ENCODE measurements around the gene FBXO47.

The FBXO47 gene

GRCh38 chr17:38900978-38901656 is 66.1 kb downstream of the FBXO47 start:
- peak; percentile 99 for DNase-seq

GRCh38 chr17:38899421-38899820 is 67.8 kb downstream of the FBXO47 start:
- DNase-seq: no peak

GRCh38 chr17:38898812-38899348 is 68.3 kb downstream of the FBXO47 start:
- DNase-seq: peak; percentile 6

GRCh38 chr17:38898291-38898679 is 68.9 kb downstream of the FBXO47 start:
- no peak for DNase-seq

- DNase-seq: no peak
Measured at GRCh38 chr17:38897671-38898290, 69.4 kb downstream of the FBXO47 start.

- no peak for DNase-seq
Measured at GRCh38 chr17:38897176-38897575, 70.0 kb downstream of the FBXO47 start.

- DNase-seq: no peak
Measured at GRCh38 chr17:38896346-38896954, 70.8 kb downstream of the FBXO47 start.

- no peak for DNase-seq
Measured at GRCh38 chr17:38894276-38894675, 72.9 kb downstream of the FBXO47 start.

- no peak for DNase-seq
Measured at GRCh38 chr17:38893607-38894006, 73.6 kb downstream of the FBXO47 start.

- no peak for DNase-seq
Measured at GRCh38 chr17:38893113-38893512, 74.1 kb downstream of the FBXO47 start.

GRCh38 chr17:38892620-38893019 is 74.6 kb downstream of the FBXO47 start:
- no peak for DNase-seq

GRCh38 chr17:38892083-38892482 is 75.1 kb downstream of the FBXO47 start:
- no peak for DNase-seq

- DNase-seq: no peak
Measured at GRCh38 chr17:38891441-38891840, 75.8 kb downstream of the FBXO47 start.

- DNase-seq: no peak
Measured at GRCh38 chr17:38890410-38890746, 76.8 kb downstream of the FBXO47 start.

GRCh38 chr17:38889745-38890409 is 77.3 kb downstream of the FBXO47 start:
- DNase-seq: no peak

GRCh38 chr17:38888842-38889241 is 78.4 kb downstream of the FBXO47 start:
- DNase-seq: no peak

GRCh38 chr17:38886643-38887010 is 80.6 kb downstream of the FBXO47 start:
- DNase-seq: no peak
